H1 (cell line): ENCODE measurements around the gene LAMC3. TPM values are rescaled to one million over a fixed set of nuclear protein-coding genes. Genes with fewer than 3 reads are reported as not detected.

Experiments used
- CTBP2 ChIP-seq: IDR thresholded peaks from 2 replicates; pipeline ENCODE4 v1.7.0; 2011; ENCODE audit warnings: borderline replicate concordance, mild to moderate bottlenecking, moderate library complexity, mixed read lengths, low read length; ENCODE audit not compliant: insufficient read depth, insufficient read length
- EZH2 ChIP-seq: fragments of 200-600 bp; sonication (generic); IDR thresholded peaks from 2 replicates; pipeline ENCODE4 v1.7.1; 2012; ENCODE audit warnings: low read depth, mild to moderate bottlenecking, moderate library complexity, low read length, inconsistent platforms; ENCODE audit not compliant: severe bottlenecking
- KDM1A ChIP-seq: fragments of 200-600, 300-600 bp; sonication (generic); IDR thresholded peaks from 2 replicates; pipeline ENCODE4 v1.7.1; 2016; ENCODE audit warnings: mild to moderate bottlenecking, low read length, borderline replicate concordance
- RBBP5 ChIP-seq: IDR thresholded peaks from 2 replicates; pipeline ENCODE4 v1.7.1; 2012; ENCODE audit warnings: low read depth, mild to moderate bottlenecking, inconsistent platforms, low read length, moderate library complexity, borderline replicate concordance
- SP4 ChIP-seq: IDR thresholded peaks from 2 replicates; pipeline ENCODE4 v1.6.1; 2012; ENCODE audit warnings: low read length, inconsistent platforms
- polyA plus RNA-seq, 7 experiments: library from polyadenylated mRNA; depleted of rRNA in 3 of 7; stranded (reverse) in 5 of 7; unstranded in 2 of 7; fragments of >200 nt in 5 of 7; fragments of 200-250 nt in 2 of 7; gene quantifications; 1 replicate in 5 of 7; 2 replicates in 1 of 7; 4 replicates in 1 of 7; pipeline versions ENCODE4 v1.2.1 to v1.2.3, GENCODE V29; 2011 to 2013; ENCODE audit warnings: missing spikeins in 2 of 7, mixed read lengths in 2 of 7
- total RNA-seq: library from RNA; stranded (reverse); fragmentation: NEBNext Ultra II Directional; extraction: Animal tissue kit (Norgen Biotek cat#: 25700); gene quantifications from 2 replicates; pipeline ENCODE4 v1.2.1, GENCODE V29; 2021

Gene LAMC3
- total and polyA plus RNA-seq, 2 of the 8 experiments (the other 6 are each of a cell fraction or from before 2014, with no cell fraction given) = 9.3 to 12.3 TPM

DNA sequence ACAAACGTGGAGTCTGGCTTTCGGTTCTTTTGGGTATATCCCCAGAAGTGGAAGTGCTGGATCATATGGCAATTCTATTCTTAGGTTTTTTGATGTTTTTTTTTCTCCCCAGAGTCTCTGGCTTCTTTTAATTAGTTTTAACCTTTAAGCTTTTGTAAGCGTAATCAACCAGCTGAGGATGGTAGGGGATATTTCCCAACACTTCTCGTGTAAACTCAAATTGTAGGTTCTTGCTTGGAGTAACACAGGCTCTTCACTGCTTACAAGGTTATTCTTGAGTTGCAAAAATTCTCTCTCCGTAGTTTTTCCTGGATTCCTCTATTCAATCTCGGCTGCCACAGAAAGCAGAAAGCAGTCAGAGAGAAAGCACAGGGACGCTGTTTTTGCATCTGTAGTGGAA is 11.9 kb downstream of the LAMC3 start (continued):
- TF ChIP-seq RBBP5 (no peak), EZH2 (no peak), CTBP2 (no peak), KDM1A (no peak), SP4 (no peak)
